ENCODE measurements around the gene BCL3. TPM values are rescaled to one million over a fixed set of nuclear protein-coding genes. Genes with fewer than 3 reads are reported as not detected.

The BCL3 gene
- total and polyA plus RNA-seq, 4 experiments from 2014 or later = 3.9 to 15.0 (median 11.4) TPM

DNA sequence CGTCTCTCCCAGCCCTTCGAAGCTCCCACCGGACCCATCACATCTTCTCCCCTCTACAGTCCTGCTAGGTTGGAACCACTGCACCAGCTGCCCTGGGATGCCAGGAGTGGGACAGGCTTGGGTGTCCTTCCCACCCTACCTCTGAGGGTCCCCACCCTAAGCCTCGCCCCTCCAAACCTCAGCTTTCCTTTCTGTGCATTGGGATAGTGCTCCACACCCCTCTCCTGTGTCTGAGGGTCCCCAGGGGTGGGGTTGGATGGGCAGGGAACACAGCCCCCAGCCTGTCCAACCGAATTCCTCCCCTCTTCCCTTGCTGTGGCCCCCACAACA, 1.9 kb upstream of the BCL3 start:
- H3K4me1 ChIP-seq (ENCODE audit: insufficient read depth, low read length) = peaks cover 38% of the 10 kb centered on the region

DNA sequence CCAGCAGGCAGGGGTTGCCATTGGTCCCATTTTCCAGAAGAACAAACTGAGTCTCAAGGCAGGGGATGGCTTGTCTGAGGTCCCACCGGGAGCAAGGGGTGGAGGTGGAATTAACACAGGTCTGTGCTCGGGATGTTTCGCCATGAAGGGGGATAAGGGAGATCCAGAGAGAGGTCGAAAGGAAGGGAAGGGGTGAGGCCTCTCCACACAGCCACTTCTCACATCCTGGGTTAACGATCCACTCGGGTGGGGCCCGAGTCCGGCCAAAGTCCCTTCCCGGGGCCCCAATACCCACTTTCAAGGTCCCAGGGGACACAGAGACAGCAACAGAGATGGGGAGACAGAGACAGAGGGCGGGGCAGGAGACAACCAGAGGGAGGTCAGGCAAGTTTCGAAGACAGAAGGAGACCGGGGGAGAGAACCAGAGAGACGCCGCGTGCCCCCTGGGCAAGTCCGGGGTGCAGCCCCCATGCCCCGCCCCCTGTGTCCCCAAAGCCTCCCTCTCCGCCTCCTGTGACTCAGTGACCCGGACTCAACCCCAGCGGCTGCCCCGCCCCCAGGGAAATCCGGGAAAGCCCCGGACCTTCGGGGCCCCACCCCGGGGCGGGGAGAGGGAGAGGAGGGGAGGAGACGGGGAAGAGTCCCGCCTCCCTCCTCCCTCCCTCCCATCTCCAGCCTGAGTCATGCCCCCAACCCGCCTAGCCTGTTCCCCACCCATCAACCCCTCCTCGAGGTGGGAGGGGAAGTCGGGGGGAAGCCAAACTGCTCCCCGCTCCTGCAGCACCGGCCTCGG, 1.4 kb upstream of the BCL3 start:
- no peaks in the 10 kb centered on the region for H3K9me3 ChIP-seq (ENCODE audit: control insufficient read depth in 1 of 2, low read length in 2 of 2)
- DNase-seq = peak; percentile 81 to 95 (median 86)
- H3K4me3 ChIP-seq (ENCODE audit: low read length in 2 of 2) = peak overlapping the region; percentile 66
- H3K27me3 ChIP-seq (ENCODE audit: insufficient read depth, low read length) = no peaks in the 10 kb centered on the region
- H3K27ac ChIP-seq (ENCODE audit: low read depth, low read length) = peak overlapping the region; percentile 98
- CTCF ChIA-PET (ENCODE audit: partially characterized antibody) = no interaction called here
- intact Hi-C loops (cut with micrococcal nuclease) = loop anchor here (1.0 to 5.0 kb wide), 3 partner anchors 23 to 255 kb away; partner anchors contain the start of genes RELB and TOMM40
- Mint-ChIP-seq H3K9me3 (peaks cover 0 to 2% (median 0%) of the 10 kb centered on the region in 8 donors), H3K27me3 (no peaks in the 10 kb centered on the region), H3K27ac (peak overlapping the region; percentile 85 to 100 (median 97)), H3K4me1 (peaks cover 30 to 67% (median 45%) of the 10 kb centered on the region in 4 donors), H3K4me3 (peak overlapping the region; percentile 89 to 99 (median 96)), H3K36me3 (peaks cover 6 to 28% of the 10 kb centered on the region in 2 donors)
- peaks cover 44% of the 10 kb centered on the region for H3K4me1 ChIP-seq (ENCODE audit: insufficient read depth, low read length)
- POLR2A ChIA-PET (ENCODE audit: partially characterized antibody) = no interaction called here
- no peaks in the 10 kb centered on the region for H3K36me3 ChIP-seq (ENCODE audit: insufficient read depth, low read length)

More for the DNA sequence above, 1.9 kb upstream of the BCL3 start:
- Mint-ChIP-seq H3K27ac (peak overlapping the region; percentile 85 to 100 (median 97)), H3K27me3 (no peaks in the 10 kb centered on the region), H3K36me3 (peaks cover 5 to 23% of the 10 kb centered on the region in 2 donors), H3K4me1 (peaks cover 27 to 63% (median 40%) of the 10 kb centered on the region in 4 donors), H3K4me3 (peak overlapping the region; percentile 70 to 99 (median 91)), H3K9me3 (peaks cover 0 to 2% (median 0%) of the 10 kb centered on the region in 8 donors)
- ChIA-PET CTCF (ENCODE audit: partially characterized antibody) (no interaction called here), POLR2A (ENCODE audit: partially characterized antibody) (interaction anchor here (1.1 kb wide), 1 partner anchor 9 kb away, joined by 3 read pairs; no protein-coding TSS in a partner anchor)
- DNase-seq = peak in 1 of 5 donors; percentile 20
- Histone ChIP-seq H3K27me3 (ENCODE audit: insufficient read depth, low read length) (no peaks in the 10 kb centered on the region), H3K4me3 (ENCODE audit: low read length in 2 of 2) (no peak overlapping the region), H3K27ac (ENCODE audit: low read depth, low read length) (peak overlapping the region; percentile 98), H3K36me3 (ENCODE audit: insufficient read depth, low read length) (no peaks in the 10 kb centered on the region), H3K9me3 (ENCODE audit: control insufficient read depth in 1 of 2, low read length in 2 of 2) (no peaks in the 10 kb centered on the region)
- intact Hi-C loops (cut with micrococcal nuclease) = loop anchor here (5.0 kb wide), 2 partner anchors 146 to 256 kb away; partner anchors contain the start of genes RELB and TOMM40

DNA sequence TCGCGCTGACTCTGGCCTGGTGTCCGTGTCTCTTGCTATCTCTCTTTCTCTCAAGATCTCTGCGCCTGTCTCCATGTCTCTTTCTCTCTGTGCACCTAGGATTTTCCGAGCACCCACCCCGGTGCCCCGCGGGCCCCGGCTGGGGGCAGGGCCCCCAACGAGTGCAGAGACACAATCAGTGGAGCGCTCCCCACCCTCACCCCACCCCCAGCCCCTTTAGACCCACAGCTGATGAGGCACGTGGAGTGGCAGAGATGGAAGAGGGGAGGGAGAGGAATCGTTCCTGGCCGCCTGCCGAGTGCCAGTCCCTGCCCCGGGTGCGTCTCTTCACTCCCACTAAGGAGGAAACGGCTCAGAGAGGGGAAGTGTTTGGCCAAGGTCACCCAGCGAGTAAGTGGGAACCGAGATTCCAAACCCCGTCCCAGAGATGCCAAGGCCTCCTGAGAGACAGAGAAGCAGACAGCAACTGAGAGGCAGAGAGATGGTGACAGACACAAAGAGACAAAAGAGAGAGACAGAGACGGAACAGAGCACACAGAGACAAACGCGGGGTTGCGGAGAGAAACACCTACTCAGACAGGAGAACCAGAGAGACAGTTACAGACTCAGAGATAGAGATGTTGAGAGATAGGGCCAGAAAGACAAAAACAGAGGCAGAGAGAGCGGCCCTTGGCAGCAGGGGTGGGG, 626 bp upstream of the BCL3 start:
- POLR2A ChIA-PET (ENCODE audit: partially characterized antibody) = no interaction called here
- Mint-ChIP-seq H3K36me3 (peaks cover 13 to 36% of the 10 kb centered on the region in 2 donors), H3K9me3 (peaks cover 0 to 2% (median 0%) of the 10 kb centered on the region in 8 donors), H3K4me1 (peaks cover 38 to 67% (median 51%) of the 10 kb centered on the region in 4 donors), H3K27me3 (no peaks in the 10 kb centered on the region), H3K27ac (peak overlapping the region; percentile 85 to 100 (median 97)), H3K4me3 (peak overlapping the region; percentile 89 to 99 (median 96))
- Histone ChIP-seq H3K27me3 (ENCODE audit: insufficient read depth, low read length) (no peaks in the 10 kb centered on the region), H3K9me3 (ENCODE audit: control insufficient read depth in 1 of 2, low read length in 2 of 2) (no peaks in the 10 kb centered on the region), H3K27ac (ENCODE audit: low read depth, low read length) (peak overlapping the region; percentile 98), H3K4me3 (ENCODE audit: low read length in 2 of 2) (peak overlapping the region; percentile 66), H3K36me3 (ENCODE audit: insufficient read depth, low read length) (no peaks in the 10 kb centered on the region), H3K4me1 (ENCODE audit: insufficient read depth, low read length) (peaks cover 51% of the 10 kb centered on the region)
- DNase-seq = peak in 1 of 5 donors; percentile 67
- CTCF ChIA-PET (ENCODE audit: partially characterized antibody) = no interaction called here
- intact Hi-C loops (cut with micrococcal nuclease) = loop anchor here (1.0 to 5.0 kb wide), 3 partner anchors 22 to 254 kb away; partner anchors contain the start of genes RELB and TOMM40

DNA sequence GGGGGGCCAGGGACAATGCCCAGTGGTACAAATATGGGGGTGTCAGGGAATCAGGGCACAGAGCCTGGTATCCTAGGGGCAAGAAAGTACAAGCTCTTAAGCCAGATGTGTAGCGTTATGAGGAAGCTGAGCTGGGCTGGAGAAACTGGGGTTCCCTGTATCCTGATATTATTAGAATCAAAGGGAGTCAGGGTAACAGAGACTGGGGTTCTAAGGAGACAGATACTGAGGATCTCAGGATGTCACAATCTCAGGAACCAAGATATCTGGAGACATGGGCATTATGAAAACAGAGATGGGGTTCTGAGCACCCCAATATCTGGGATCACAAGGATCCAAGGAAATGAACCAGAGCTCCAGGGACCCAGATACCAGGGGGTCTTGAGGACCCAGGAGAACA, 784 bp downstream of the BCL3 start:
- H3K9me3 ChIP-seq (ENCODE audit: control insufficient read depth in 1 of 2, low read length in 2 of 2) = no peaks in the 10 kb centered on the region
- ChIA-PET POLR2A (ENCODE audit: partially characterized antibody) (interaction anchor here (0.7 to 1.5 kb wide), 3 partner anchors 21 to 25 kb away, joined by 3 to 6 read pairs (median 5); no protein-coding TSS in a partner anchor), CTCF (ENCODE audit: partially characterized antibody) (interaction anchor here (1.0 to 2.9 kb wide), 4 partner anchors 17 to 26 kb away, joined by 3 to 16 read pairs (median 7); no protein-coding TSS in a partner anchor)
- H3K27me3 ChIP-seq (ENCODE audit: insufficient read depth, low read length) = no peaks in the 10 kb centered on the region
- Mint-ChIP-seq H3K4me1 (peaks cover 42 to 78% (median 56%) of the 10 kb centered on the region in 4 donors), H3K9me3 (peaks cover 0 to 2% (median 0%) of the 10 kb centered on the region in 8 donors), H3K27ac (peak overlapping the region; percentile 95 to 100 (median 98)), H3K36me3 (peaks cover 13 to 45% of the 10 kb centered on the region in 2 donors), H3K27me3 (no peaks in the 10 kb centered on the region), H3K4me3 (peak overlapping the region; percentile 87 to 96 (median 90))
- peak in 1 of 5 donors; percentile 15 for DNase-seq
- H3K4me3 ChIP-seq (ENCODE audit: low read length in 2 of 2) = peak overlapping the region; percentile 52 to 64
- no peaks in the 10 kb centered on the region for H3K36me3 ChIP-seq (ENCODE audit: insufficient read depth, low read length)
- H3K27ac ChIP-seq (ENCODE audit: low read depth, low read length) = peak overlapping the region; percentile 92
- intact Hi-C loops (cut with micrococcal nuclease) = loop anchor here (5.0 kb wide), 2 partner anchors 143 to 253 kb away; partner anchors contain the start of genes RELB and TOMM40
- peaks cover 59% of the 10 kb centered on the region for H3K4me1 ChIP-seq (ENCODE audit: insufficient read depth, low read length)

DNA sequence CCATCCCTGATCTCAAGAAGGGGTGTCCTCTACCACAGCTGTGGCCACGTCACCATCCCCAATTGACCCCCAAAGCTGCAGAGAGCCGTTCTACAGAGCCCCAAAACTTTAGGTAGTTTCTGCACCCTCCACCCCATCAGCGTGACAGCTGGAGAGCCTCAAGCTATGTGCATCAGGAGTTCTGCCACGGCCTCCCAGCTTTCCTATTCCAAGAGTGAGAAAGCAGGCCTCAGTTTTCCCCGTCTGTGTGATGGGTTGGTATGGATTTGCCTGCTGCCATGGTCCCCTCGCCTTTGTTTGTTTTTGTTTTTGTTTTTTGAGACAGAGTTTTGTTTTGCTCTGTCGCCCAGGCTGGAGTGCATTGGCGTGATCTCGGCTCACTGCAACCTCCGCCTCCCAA, 1.5 kb downstream of the BCL3 start:
- POLR2A ChIA-PET (ENCODE audit: partially characterized antibody) = interaction anchor here (1.4 to 1.5 kb wide), 2 partner anchors 22 to 26 kb away, joined by 5 to 6 read pairs; no protein-coding TSS in a partner anchor
- intact Hi-C loops (cut with micrococcal nuclease) = loop anchor here (5.0 kb wide), 2 partner anchors 142 to 252 kb away; partner anchors contain the start of genes RELB and TOMM40
- H3K4me3 ChIP-seq (ENCODE audit: low read length in 2 of 2) = peak overlapping the region; percentile 52 to 64

DNA sequence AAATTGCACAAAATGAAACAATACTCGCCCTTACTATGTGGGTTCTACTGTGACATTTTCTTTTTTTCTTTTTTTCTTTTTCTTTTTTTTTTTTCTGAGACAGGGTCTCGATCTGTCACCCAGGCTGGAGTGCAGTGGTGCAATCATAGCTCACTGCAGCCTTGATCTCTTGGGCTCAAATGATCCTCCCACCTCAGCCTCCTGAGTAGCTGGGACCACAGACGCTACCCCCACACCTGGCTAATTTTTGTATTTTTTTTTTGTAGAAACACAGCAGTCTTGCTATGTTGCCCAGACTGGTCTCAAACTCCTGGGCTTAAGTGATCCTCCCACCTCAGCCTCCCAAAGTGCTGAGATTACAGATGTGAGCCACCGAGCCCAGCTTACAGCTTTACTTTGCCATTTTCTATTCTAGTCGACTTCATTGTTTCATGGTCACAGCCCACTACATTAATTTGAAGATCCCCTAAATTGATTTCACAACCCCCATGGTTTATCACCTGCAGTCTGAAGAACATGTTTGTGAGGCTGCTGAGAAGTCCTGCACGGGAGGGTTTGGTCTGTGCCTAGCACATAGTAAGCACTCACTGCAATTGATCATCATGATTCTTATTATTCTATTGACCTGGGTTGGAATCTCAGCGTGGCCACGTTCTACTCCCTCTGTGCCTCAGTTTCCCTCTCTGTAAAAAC, 3.8 kb downstream of the BCL3 start:
- peaks cover 73% of the 10 kb centered on the region for H3K4me1 ChIP-seq (ENCODE audit: insufficient read depth, low read length)
- POLR2A ChIA-PET (ENCODE audit: partially characterized antibody) = interaction anchor here (0.6 to 1.7 kb wide), 5 partner anchors 9 to 28 kb away, joined by 3 to 8 read pairs (median 7); no protein-coding TSS in a partner anchor
- intact Hi-C loops (cut with micrococcal nuclease) = no loop called here

More for the DNA sequence above, 1.5 kb downstream of the BCL3 start:
- H3K36me3 Mint-ChIP-seq = peaks cover 13 to 49% of the 10 kb centered on the region in 2 donors
- Histone ChIP-seq H3K27me3 (ENCODE audit: insufficient read depth, low read length) (no peaks in the 10 kb centered on the region), H3K27ac (ENCODE audit: low read depth, low read length) (peak overlapping the region; percentile 92), H3K4me1 (ENCODE audit: insufficient read depth, low read length) (peaks cover 66% of the 10 kb centered on the region), H3K9me3 (ENCODE audit: control insufficient read depth in 1 of 2, low read length in 2 of 2) (no peaks in the 10 kb centered on the region), H3K36me3 (ENCODE audit: insufficient read depth, low read length) (no peaks in the 10 kb centered on the region)
- CTCF ChIA-PET (ENCODE audit: partially characterized antibody) = interaction anchor here (1.4 to 2.9 kb wide), 2 partner anchors 17 to 21 kb away, joined by 4 to 16 read pairs; no protein-coding TSS in a partner anchor
- no peaks in the 10 kb centered on the region for H3K27me3 Mint-ChIP-seq
- peaks cover 0 to 2% (median 0%) of the 10 kb centered on the region in 8 donors for H3K9me3 Mint-ChIP-seq
- peaks cover 46 to 85% (median 61%) of the 10 kb centered on the region in 4 donors for H3K4me1 Mint-ChIP-seq
- peak overlapping the region; percentile 87 to 96 (median 90) for H3K4me3 Mint-ChIP-seq
- H3K27ac Mint-ChIP-seq = peak overlapping the region; percentile 95 to 100 (median 98)
- DNase-seq = peak in 1 of 5 donors; percentile 7

More for the DNA sequence above, 3.8 kb downstream of the BCL3 start:
- no peaks in the 10 kb centered on the region for H3K9me3 ChIP-seq (ENCODE audit: control insufficient read depth in 1 of 2, low read length in 2 of 2)
- H3K27me3 Mint-ChIP-seq = no peaks in the 10 kb centered on the region
- peak overlapping the region; percentile 97 to 100 (median 98) for H3K27ac Mint-ChIP-seq
- H3K36me3 ChIP-seq (ENCODE audit: insufficient read depth, low read length) = peaks cover 12% of the 10 kb centered on the region
- peaks cover 40 to 79% (median 59%) of the 10 kb centered on the region in 4 donors for H3K4me1 Mint-ChIP-seq
- peak overlapping the region; percentile 89 to 96 (median 93) for H3K4me3 Mint-ChIP-seq
- no peak for DNase-seq
- H3K36me3 Mint-ChIP-seq = peaks cover 16 to 52% of the 10 kb centered on the region in 2 donors
- no peaks in the 10 kb centered on the region for H3K9me3 Mint-ChIP-seq
- H3K27ac ChIP-seq (ENCODE audit: low read depth, low read length) = peak overlapping the region; percentile 95
- H3K27me3 ChIP-seq (ENCODE audit: insufficient read depth, low read length) = no peaks in the 10 kb centered on the region
- peak overlapping the region; percentile 15 to 53 for H3K4me3 ChIP-seq (ENCODE audit: low read length in 2 of 2)
- CTCF ChIA-PET (ENCODE audit: partially characterized antibody) = interaction anchor here (2.1 to 4.9 kb wide), 3 partner anchors 19 to 63 kb away, joined by 6 to 41 read pairs (median 13); no protein-coding TSS in a partner anchor

All from CD4-positive, alpha-beta memory T cell (primary cell).